Measurements from ENCODE around the gene TECPR1. TPM values are rescaled to one million over a fixed set of nuclear protein-coding genes. Genes with fewer than 3 reads are reported as not detected.

The TECPR1 gene
- total and polyA plus RNA-seq, 3 donors from 2014 or later = 13.5 to 24.6 (median 18.5) TPM

DNA sequence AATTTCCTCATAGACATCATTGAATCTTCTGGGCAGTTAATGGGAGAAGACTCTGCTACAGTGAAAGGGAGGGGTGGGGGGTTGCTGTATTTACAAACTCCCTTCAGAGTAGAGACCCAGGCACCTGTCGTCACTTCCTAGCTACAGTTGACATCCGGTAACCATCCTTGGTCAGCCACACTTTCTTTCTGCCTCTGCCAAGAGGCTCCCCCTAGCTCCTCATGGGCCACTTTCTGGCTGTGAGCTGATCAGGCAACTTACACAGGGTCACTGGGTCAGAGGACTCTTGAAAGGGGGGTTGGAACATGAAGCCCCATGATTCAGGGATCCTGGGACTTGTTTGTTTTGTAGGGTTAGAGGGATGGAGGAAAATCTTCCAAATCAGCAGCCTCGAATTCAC, 1.2 kb downstream of the TECPR1 start:
- Histone ChIP-seq H3K9me3 (no peaks in the 10 kb centered on the region), H3K27me3 (no peaks in the 10 kb centered on the region), H3K4me3 (no peak overlapping the region), H3K4me1 (peaks cover 8% of the 10 kb centered on the region), H3K36me3 (ENCODE audit: low read depth, missing control alignments) (no peaks in the 10 kb centered on the region), H3K27ac (no peak overlapping the region)
- 64 to 83% methylated on average over 3 of the region's 3 CpGs for WGBS, 2 donors
- intact Hi-C loops (cut with DNase I; ENCODE audit: low total_unique reads) = no loop called here
- no peak for TF ChIP-seq POLR2A (IDR thresholded peaks at IDR 0.05)
- TF ChIP-seq, protein P1, sequence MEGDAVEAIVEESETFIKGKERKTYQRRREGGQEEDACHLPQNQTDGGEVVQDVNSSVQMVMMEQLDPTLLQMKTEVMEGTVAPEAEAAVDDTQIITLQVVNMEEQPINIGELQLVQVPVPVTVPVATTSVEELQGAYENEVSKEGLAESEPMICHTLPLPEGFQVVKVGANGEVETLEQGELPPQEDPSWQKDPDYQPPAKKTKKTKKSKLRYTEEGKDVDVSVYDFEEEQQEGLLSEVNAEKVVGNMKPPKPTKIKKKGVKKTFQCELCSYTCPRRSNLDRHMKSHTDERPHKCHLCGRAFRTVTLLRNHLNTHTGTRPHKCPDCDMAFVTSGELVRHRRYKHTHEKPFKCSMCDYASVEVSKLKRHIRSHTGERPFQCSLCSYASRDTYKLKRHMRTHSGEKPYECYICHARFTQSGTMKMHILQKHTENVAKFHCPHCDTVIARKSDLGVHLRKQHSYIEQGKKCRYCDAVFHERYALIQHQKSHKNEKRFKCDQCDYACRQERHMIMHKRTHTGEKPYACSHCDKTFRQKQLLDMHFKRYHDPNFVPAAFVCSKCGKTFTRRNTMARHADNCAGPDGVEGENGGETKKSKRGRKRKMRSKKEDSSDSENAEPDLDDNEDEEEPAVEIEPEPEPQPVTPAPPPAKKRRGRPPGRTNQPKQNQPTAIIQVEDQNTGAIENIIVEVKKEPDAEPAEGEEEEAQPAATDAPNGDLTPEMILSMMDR (IDR thresholded peaks at IDR 0.05) = no peak
- no peak for DNase-seq

DNA sequence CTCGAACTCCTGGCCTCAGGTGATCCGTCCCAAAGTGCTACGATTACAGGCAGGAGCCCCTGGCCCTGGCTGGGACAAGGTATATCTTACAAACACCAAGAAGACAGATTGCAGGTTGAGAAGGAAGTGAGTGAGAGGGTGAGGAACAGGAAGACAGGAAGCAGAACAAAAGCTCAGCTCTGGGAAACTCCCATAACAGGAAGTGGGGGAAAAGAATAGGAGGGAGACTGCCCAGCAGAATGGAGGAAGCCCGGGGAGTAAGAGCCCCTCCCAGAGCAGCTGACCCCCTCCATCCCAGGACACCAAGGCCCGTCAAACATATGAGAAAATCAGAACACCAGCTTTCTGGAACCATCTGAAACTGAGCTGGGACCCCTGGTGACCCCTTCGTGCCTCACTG, 2.9 kb downstream of the TECPR1 start:
- Histone ChIP-seq H3K4me3 (no peak overlapping the region), H3K27ac (no peak overlapping the region), H3K9me3 (no peaks in the 10 kb centered on the region), H3K4me1 (peaks cover 8% of the 10 kb centered on the region), H3K36me3 (ENCODE audit: low read depth, missing control alignments) (no peaks in the 10 kb centered on the region), H3K27me3 (no peaks in the 10 kb centered on the region)
- intact Hi-C loops (cut with DNase I; ENCODE audit: low total_unique reads) = no loop called here
- no peak for TF ChIP-seq POLR2A (IDR thresholded peaks at IDR 0.05)
- TF ChIP-seq, protein P1 (IDR thresholded peaks at IDR 0.05) = no peak
- 79 to 81% methylated on average over 6 of the region's 6 CpGs for WGBS, 2 donors
- DNase-seq = no peak

DNA sequence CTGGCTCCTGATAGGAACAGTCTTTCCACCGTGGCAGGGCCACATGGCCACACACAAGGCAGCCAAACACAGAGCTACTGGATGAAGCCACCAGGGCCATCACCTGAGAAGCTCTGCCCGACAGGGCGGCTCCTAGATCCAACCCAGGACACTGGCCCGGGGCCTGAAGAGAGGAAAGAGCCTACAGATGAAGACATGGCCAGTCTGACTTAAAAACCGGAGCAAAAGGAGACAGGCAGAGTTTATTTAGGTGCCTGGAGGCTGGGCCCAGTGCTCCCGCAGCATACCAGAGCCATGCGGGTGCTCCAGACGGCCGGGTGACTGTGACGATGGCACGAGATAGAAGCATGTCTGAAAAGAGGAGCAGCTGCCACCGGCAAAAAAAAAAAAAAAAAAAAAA, 3.9 kb downstream of the TECPR1 start:
- Histone ChIP-seq H3K27me3 (no peaks in the 10 kb centered on the region), H3K4me3 (no peak overlapping the region), H3K36me3 (ENCODE audit: low read depth, missing control alignments) (no peaks in the 10 kb centered on the region), H3K27ac (no peak overlapping the region), H3K9me3 (no peaks in the 10 kb centered on the region), H3K4me1 (peaks cover 8% of the 10 kb centered on the region)
- WGBS, 2 donors = 96 to 100% methylated on average over 10 to 12 of the region's 12 CpGs
- TF ChIP-seq, protein P1 (IDR thresholded peaks at IDR 0.05) = no peak
- TF ChIP-seq POLR2A (IDR thresholded peaks at IDR 0.05) = no peak
- intact Hi-C loops (cut with DNase I; ENCODE audit: low total_unique reads) = no loop called here
- DNase-seq = no peak

DNA sequence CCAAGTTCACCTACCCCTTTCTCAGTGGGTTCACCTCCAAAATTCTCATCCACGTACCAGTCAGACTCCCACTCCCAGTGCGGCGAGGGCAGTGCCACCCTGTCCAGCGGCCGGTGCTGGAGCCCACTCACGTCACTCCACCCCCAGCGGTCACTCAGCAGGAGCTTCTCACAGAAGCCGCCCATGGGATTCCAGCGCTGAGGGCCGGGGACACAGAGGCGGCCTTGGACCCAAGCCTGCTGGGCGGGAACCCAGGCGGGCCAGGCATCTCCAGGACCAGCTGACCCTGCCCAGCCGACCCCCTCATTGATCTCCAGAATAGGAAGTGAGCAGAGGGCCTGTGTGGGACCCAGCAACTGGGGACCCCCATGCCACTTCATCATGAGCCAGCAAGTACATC, 7.2 kb downstream of the TECPR1 start:
- H3K4me1 ChIP-seq = no peaks in the 10 kb centered on the region
- H3K4me3 ChIP-seq = no peak overlapping the region
- H3K27me3 ChIP-seq = no peaks in the 10 kb centered on the region
- WGBS, 2 donors = 86 to 89% methylated on average over 1 to 10 of the region's 14 CpGs
- no peak overlapping the region for H3K27ac ChIP-seq
- no peak for DNase-seq
- no peaks in the 10 kb centered on the region for H3K36me3 ChIP-seq (ENCODE audit: low read depth, missing control alignments)
- TF ChIP-seq, protein P1 (IDR thresholded peaks at IDR 0.05) = no peak
- no peak for TF ChIP-seq POLR2A (IDR thresholded peaks at IDR 0.05)
- H3K9me3 ChIP-seq = no peaks in the 10 kb centered on the region
- intact Hi-C loops (cut with DNase I; ENCODE audit: low total_unique reads) = no loop called here

DNA sequence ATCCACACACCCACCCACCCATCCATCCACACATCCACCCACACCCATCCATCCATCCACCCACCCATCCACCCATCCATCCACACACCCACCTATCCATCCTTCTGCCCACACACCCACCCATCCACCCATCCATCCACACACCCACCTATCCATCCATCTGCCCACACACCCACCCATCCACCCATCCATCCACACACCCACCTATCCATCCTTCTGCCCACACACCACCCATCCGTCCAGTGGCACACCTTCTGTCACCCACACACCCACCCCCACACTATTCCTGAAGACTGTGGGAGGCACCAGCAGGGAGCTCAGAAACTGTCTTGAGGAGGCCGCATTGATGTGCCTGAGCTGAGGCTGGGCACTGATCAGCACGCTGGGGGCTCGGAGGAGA, 9.1 kb downstream of the TECPR1 start:
- H3K4me1 ChIP-seq = no peaks in the 10 kb centered on the region
- TF ChIP-seq POLR2A (IDR thresholded peaks at IDR 0.05) = no peak
- TF ChIP-seq, protein P1 (IDR thresholded peaks at IDR 0.05) = no peak
- H3K4me3 ChIP-seq = no peak overlapping the region
- no peaks in the 10 kb centered on the region for H3K36me3 ChIP-seq (ENCODE audit: low read depth, missing control alignments)
- no peak overlapping the region for H3K27ac ChIP-seq
- no peaks in the 10 kb centered on the region for H3K27me3 ChIP-seq
- DNase-seq = no peak
- 86 to 96% methylated on average over 4 of the region's 4 CpGs for WGBS, 2 donors
- intact Hi-C loops (cut with DNase I; ENCODE audit: low total_unique reads) = no loop called here
- no peaks in the 10 kb centered on the region for H3K9me3 ChIP-seq

All from testis (tissue), 3 donors.